Cardiac fibroblast (primary cell): Measurements from ENCODE around the gene NINJ2.

Experiments
- DNase-seq, 2 donors: peaks; one replicate each; pipeline versions ENCODE4 v3.0.0 to v3.0.0-alpha.2; 2010; ENCODE audit warnings: low read depth in 2 of 2
- H3K4me3 ChIP-seq, 2 donors: replicated peaks in 1 of 2; 1 replicate in 1 of 2; 2 replicates in 1 of 2; pipeline ENCODE4 v1.5.1; 2011; ENCODE audit warnings: low read depth in 2 of 2, low read length in 2 of 2, mild to moderate bottlenecking in 2 of 2, moderate library complexity in 1 of 2
- CTCF ChIP-seq: IDR thresholded peaks from one replicate; pipeline ENCODE4 v1.5.1; 2011; ENCODE audit warnings: low read depth, mild to moderate bottlenecking, low read length, inconsistent platforms

The NINJ2 gene

DNA sequence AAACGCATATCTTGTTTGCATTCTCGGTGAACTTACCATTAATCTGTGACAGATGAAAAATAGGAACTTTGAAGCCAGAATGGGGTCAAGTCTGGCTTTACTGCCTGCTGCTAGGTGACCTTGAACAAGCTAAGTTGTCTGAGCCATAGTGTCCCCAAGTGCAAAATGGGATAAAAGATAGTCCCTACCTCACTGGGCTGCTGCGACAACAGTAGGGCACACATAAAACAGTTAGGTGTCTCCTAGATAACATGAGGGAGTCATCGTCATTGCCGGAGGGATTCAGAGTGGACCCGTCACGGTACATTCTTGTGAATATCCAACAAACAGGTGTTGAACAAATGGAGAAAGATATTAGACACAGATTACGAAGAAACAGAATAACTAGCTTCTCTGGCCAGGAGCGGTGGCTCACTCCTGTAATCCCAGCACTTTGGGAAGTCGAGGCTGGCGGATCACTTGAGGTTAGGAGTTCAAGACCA, 71.2 kb downstream of the NINJ2 start:
- no peak for DNase-seq
- TF ChIP-seq CTCF, result no peak
- H3K4me3 ChIP-seq, result no peak overlapping the region

DNA sequence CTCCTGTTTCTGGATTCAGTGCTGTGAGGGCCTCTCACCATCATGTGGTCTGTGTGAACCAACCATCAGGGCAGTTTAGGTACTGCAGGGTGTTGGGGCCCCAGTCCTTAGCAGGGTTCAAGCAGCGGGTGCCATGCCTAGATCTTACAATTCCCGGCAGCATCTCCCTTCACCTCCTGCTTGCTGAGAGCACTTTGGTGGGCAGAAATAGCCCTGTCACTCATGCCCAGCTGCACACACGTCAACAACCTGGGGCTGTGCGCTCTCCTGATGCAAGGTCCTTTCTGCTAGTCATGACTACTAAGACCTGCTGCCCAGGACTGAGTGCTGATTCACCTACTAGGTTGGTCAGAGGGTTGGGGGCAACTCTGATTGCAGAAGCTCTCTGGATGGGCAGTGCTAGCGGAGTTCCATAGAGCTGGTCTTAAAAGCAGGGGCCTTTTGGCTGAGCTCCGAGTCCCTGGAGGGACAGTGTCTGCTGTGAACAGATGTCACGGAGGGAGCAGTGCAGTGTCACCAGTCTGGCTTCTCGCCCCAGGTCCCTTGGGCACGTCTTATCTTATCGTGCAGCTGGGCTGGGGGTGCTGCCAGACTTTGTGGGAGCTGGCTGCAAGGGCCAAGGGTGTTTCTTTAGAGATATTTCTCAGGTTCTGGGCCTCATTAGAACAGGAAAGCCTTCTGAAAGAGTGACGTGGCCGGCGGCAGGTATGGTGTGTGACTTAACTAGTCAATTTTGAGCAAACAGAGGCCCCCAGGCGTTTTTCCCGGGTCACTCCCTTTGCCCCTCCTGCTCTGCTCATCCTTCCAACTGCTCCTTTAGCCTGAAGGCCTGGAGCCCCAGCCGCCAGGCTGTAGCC, 71.8 kb downstream of the NINJ2 start:
- TF ChIP-seq CTCF, result peak; percentile 25
- no peak for DNase-seq
- no peak overlapping the region for H3K4me3 ChIP-seq

GRCh38 chr12:590206-590750, 73.0 kb downstream of the NINJ2 start:
- no peak for DNase-seq
- TF ChIP-seq CTCF, result no peak
- no peak overlapping the region for H3K4me3 ChIP-seq

GRCh38 chr12:588646-589045, 74.6 kb downstream of the NINJ2 start:
- no peak for DNase-seq
- no peak overlapping the region for H3K4me3 ChIP-seq
- TF ChIP-seq CTCF, result no peak

DNA sequence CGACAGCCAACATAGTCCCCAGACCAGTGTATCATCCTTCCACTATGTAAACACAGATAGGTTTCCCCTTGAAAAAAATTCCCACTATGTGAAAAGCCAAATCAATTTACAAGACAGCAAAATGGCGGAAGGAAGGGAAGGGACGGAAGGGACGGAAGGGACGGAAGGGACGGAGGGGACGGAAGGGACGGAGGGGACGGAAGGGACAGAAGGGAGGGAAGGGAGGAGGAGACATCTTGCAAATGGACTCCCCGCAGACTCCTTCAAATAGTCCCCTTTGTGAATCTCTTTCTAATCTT, 75.3 kb downstream of the NINJ2 start:
- no peak overlapping the region for H3K4me3 ChIP-seq
- TF ChIP-seq CTCF, result no peak
- no peak for DNase-seq

DNA sequence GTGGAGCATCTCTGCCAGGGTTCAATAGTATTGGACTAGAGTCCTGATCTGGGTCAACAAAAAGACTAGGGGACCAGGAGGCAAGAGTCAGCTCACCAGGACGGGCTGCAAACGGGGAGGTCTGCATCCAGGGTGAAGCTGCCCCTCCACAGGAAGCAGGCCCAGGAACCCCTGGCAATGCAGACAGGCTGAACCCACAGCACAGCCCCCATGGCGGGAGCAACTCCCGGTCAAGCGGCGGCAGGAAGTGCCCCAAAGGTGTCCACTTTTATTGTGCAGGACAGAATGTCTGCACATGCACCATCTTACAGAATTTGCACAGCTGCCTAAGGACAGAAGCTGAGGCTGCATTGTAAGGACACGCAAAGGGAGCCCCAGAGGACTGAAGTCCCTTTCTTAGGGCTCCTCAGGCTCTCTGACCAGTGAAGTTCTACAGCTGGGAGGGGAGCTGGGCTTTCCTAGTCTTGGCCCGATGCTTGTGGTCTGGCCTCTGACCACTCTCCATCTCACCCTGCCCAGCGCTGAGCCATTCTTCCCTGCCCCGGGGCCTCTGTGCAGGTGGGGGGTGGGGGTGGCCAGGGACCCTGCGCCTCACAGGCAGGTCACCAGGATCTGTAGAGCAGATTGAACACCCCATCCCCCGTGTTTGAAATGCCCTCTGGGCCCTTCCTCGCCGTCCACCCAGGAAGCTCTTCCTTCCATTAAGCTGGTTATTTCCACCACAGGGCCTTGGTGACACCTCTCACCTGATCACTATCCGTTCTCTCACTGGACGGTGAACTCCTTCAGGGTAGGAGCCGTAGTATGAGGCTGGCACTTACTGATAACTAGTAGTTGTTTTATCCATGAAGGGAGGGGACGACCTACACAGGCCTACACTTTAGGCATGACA, 75.9 kb downstream of the NINJ2 start:
- DNase-seq, result no peak
- no peak overlapping the region for H3K4me3 ChIP-seq
- no peak for TF ChIP-seq CTCF
